HG02943 (cell line): ENCODE results near the gene BOLA2B.
"Not testable (repeated sequence)": the region's sequence is repeated elsewhere in the genome, so short reads cannot be mapped to it uniquely, and the experiment has no call there.

ENCODE experiments used
- ATAC-seq: cut with Tn5 transposase; IDR thresholded peaks from one replicate; pipeline ENCODE4 v1.9.1; 2021; ENCODE audit warnings: mild to moderate bottlenecking, low read depth, moderate library complexity; ENCODE audit not compliant: unreplicated experiment

BOLA2B gene

GRCh38 chr16:30184891-30185682, 8.4 kb downstream of the BOLA2B start:
- no peak for ATAC-seq

- peak; percentile 39 for ATAC-seq
These were observed 9.2 kb downstream of the BOLA2B start for GRCh38 chr16:30184096-30184890.

DNA sequence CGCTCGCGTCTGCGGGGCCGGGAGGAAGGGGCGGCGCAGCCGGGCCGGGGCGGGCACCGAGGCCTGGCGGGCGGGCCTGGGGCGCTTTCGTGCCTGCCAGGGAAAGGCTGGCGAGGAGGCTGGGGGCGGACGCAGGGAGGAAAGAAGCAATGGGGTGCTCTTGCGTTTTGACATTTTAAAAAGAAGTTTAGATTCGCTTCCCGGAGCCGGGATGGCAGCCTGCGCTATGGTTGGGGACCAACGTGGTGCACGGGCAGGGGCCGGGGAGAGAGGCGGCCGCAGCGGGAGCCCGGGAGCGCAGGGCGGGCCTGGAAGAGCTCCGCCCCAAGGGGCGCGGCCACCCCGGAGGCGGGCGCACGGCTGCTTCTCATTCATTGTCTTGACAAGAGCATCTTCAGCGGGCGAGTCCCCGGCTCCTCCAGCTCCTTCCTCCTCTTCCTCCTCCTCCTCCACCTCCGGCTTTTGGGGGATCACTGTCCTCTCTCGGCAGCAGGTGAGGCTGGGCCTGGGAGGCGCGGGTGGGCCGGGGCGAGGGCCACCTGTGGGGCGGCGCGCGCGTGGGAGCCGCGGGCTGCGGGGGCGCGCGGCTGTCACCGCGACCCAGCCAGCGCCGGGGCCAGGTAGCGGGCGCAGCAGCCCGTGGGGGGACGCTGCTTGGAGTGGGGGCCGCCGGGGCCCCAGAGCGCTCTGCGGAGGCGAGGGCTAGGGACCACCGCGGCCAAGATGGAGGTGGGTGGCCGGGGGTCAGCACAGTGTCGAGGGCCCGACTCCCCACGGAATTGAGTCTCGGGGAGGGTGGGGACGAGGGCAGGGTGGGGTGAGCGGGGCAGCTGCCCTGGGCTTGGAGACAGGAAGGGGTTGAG, 10.0 kb downstream of the BOLA2B start, which contains the start of gene CORO1A:
TSS of gene CORO1A (plus strand) at position 370 of the 863 bp plus-strand sequence. CDS start 1,608 bp downstream, outside the sequence.
- ATAC-seq, result peak; percentile 46

DNA sequence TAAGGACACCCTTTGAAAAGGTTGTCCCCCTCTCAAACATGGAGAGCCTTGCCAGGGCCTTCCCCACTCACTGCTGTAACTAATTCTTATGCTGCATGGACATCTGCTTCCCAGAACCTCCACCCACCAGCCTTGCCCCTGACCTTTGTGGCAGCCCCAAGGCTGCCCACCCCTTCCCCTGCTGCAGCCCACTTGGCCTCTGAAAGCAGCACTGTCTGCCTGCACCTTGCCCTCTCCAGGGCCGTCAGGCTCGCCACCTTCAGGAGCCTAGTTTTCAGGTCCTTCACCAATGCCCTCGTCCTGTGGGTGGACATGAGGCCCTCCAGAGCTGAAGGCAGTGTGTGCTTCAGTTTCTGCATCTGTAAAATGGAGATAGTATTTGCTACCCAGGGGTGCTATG, 12.7 kb downstream of the BOLA2B start:
- ATAC-seq, result no peak

DNA sequence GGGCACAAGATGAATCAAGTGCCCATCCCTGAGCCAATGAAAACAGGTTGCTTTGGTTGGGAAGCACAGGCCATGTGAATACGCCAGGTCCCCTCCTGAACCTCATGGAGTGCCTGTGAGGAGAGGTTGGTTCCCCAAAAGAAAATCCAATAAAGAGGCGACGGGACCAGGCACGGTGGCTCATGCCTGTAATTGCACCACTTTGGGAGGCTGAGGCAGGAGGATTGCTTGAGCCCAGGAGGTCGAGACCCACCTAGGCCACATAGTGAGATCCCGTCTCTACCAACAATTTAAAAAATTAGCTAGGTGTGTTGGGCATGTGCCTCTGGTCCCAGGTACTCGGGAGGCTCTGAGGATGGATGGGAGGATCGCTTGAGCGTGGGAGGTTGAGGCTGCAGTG, 13.5 kb downstream of the BOLA2B start:
- ATAC-seq, result no peak

- no peak for ATAC-seq
These were observed 14.3 kb downstream of the BOLA2B start for GRCh38 chr16:30179195-30179594.

GRCh38 chr16:30176876-30177275, 16.6 kb downstream of the BOLA2B start:
- ATAC-seq, result not testable (repeated sequence)

- no peak for ATAC-seq
These were observed 20.4 kb downstream of the BOLA2B start for GRCh38 chr16:30173054-30173453.

DNA sequence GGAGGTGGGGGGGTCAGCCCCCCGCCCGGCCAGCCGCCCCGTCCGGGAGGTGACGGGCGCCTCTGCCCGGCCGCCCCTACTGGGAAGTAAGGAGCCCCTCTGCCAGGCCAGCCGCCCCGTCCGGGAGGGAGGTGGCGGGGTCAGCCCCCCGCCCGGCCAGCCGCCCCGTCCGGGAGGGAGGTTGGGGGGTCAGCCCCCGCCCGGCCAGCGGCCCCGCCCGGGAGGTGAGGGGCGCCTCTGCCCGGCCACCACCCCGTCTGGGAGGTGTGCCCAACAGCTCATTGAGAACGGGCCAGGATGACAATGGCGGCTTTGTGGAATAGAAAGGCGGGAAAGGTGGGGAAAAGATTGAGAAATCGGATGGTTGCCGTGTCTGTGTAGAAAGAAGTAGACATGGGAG, 23.3 kb downstream of the BOLA2B start:
- not testable (repeated sequence) for ATAC-seq

DNA sequence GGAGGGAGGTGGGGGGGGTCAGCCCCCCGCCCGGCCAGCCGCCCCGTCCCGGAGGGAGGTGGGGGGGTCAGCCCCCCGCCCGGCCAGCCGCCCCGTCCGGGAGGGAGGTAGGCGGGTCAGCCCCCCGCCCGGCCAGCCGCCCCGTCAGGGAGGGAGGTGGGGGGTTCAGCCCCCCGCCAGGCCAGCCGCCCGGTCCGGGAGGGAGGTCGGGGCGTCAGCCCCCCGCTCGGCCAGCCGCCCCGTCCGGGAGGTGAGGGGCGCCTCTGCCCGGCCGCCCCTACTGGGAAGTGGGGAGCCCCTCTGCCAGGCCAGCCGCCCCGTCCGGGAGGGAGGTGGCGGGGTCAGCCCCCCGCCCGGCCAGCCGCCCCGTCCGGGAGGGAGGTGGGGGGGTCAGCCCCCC, 24.1 kb downstream of the BOLA2B start:
- not testable (repeated sequence) for ATAC-seq

GRCh38 chr16:30168746-30169145, 24.7 kb downstream of the BOLA2B start:
- not testable (repeated sequence) for ATAC-seq

GRCh38 chr16:30166202-30166902, 27.1 kb downstream of the BOLA2B start:
- no peak for ATAC-seq

DNA sequence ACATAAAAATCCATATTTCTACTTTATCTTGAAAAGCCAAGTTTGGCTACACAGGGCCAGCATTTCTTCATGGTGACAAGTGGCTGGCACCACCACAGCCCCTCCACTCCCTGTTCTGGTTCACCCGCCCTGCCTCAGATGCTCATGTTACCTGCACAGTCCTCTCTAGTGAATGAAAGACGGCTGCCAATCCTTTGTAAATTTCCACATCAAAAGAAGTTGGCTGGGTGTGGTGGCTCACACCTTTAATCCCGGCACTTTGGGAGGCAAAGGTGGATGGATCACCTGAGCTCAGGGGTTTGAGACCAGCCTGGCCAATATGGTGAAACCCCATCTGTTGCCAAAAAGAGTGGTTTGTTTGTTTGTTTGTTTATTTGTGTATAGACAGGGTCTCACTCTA, 29.9 kb downstream of the BOLA2B start:
- no peak for ATAC-seq

GRCh38 chr16:30157214-30157613, 36.3 kb downstream of the BOLA2B start:
- no peak for ATAC-seq

GRCh38 chr16:30155188-30155587, 38.3 kb downstream of the BOLA2B start:
- ATAC-seq, result no peak

DNA sequence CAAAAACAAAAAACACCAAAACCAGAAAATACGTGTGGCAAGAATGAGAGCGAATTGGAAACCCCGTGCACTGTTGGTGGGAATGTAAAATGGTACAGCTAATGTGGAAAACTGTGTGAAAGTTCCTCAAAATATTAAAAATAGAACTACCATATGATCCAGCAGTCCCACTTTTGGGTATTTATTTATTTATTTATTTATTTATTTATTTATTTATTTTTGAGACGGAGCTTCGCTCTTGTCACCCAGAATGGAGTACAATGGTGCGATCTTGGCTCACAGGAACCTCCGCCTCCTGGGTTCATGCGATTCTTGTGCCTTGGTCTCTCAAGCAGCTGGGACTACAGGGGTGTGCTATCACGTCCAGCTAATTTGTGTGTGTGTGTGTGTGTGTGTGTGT, 40.9 kb downstream of the BOLA2B start:
- no peak for ATAC-seq

DNA sequence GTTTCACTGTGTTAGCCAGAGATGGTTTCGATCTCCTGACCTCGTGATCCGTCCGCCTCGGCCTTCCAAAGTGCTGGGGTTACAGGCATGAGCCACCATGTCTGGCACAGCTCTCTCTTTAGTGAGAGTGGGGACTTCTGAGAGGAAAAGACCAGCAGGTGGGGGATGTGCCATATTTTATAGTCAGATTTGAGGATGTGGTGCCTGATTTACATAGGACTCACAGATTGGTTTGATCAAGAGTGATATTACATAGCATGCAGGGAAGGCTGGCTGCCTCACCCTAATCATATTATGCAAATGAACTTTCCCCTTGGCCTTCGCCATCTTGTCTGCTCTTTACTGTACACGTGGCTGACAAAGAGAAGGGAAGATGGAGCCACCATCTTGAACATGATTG, 42.4 kb downstream of the BOLA2B start:
- no peak for ATAC-seq

GRCh38 chr16:30149250-30149930, 44.1 kb downstream of the BOLA2B start:
- no peak for ATAC-seq

DNA sequence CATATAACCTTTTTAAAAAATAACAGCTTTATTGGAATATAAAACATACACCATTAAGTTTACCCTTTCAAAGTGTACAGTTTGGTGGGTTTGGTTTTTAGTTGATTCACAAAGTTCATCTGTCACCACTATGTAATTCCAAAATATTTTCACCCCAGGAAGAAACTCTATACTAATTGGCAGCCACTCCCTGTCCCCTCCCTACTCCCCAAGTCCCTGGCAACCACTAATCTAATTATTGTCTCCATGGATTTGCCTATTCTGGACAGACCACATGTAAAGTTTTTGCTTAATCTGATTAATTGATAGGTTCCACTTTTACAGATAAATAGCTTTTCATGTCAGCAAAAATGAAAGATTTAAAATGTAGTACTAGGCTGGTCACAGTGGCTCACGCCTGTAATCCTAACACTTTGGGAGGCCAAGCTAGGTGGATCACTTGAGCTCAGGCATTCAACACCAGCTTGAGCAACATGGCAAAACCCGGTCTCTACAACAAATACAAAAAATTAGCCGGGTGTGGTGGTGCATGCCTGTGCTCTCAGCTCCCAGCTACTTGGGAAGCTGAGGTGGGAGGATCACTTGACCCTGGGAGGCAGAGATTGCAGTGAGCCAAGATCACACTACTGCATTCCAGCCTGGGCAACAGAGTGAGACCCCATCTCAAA, 45.5 kb downstream of the BOLA2B start:
- ATAC-seq, result no peak
